GM18519 (cell line): ENCODE data around the gene QRICH2.
"Not testable (repeated sequence)": the region's sequence is repeated elsewhere in the genome, so short reads cannot be mapped to it uniquely, and the experiment has no call there.

ENCODE experiments used
- ATAC-seq: cut with Tn5 transposase; IDR thresholded peaks from one replicate; pipeline ENCODE4 v1.9.1; 2021; ENCODE audit warnings: mild to moderate bottlenecking, moderate library complexity; ENCODE audit not compliant: unreplicated experiment, low FRiP score

Gene QRICH2

GRCh38 chr17:76329664-76330063 is 21.6 kb upstream of the QRICH2 start:
- ATAC-seq = no peak

GRCh38 chr17:76327696-76328095 is 19.6 kb upstream of the QRICH2 start:
- no peak for ATAC-seq

DNA sequence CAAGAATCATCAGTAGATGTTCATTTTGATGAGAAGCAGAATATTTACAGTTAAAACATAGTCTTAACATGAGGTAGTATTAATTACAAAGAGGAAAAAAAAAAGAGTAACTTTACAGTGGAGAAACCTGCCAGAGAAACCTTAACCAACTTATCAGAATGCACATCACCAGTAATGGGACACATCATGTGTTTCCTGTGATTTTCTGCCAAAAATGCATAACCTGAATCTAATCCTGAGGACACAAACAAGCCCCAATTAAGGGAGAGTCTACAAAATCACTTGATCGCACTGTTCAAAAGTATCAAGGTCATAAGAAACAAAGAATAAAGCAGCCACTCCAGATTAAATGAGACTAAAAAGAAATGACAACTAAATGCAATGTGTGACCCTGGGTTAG is 18.2 kb upstream of the QRICH2 start:
- ATAC-seq = no peak

DNA sequence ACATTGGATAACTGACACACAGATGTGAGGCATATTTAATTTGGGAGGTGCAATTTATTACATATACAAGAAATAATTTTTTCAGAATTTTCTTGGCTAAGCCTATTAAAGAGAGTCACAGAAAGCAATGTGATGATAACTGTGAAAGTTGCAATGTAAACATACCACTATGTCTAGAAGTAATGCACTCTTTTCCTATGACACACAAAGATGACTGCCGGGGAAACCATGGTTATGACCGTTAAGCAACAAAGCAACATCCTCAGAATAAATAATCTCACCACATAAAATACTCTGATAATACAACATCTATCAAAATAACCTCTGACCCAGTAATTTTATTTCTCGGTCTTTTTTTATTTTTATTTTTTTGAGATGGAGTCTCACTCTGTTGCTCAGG is 10.5 kb upstream of the QRICH2 start:
- ATAC-seq = no peak

DNA sequence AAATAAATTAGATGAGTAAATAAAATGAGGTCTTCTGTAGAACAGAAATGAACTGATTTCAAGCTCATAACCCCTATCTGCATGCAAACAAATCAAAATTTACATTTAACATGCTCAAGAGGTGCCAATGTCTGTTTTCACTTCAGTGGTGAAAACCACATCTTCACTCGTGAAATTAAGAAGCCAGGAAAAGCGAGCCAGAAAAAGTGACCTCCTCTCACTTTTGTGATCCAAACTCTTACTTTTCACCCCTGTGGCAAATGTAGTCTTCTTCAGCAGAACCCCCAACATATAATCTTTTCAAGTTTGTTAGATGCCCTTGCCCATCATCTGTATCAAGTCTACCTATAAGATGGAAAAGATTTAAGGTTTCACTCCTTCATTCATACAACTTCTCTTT is 9.5 kb upstream of the QRICH2 start:
- ATAC-seq = no peak

DNA sequence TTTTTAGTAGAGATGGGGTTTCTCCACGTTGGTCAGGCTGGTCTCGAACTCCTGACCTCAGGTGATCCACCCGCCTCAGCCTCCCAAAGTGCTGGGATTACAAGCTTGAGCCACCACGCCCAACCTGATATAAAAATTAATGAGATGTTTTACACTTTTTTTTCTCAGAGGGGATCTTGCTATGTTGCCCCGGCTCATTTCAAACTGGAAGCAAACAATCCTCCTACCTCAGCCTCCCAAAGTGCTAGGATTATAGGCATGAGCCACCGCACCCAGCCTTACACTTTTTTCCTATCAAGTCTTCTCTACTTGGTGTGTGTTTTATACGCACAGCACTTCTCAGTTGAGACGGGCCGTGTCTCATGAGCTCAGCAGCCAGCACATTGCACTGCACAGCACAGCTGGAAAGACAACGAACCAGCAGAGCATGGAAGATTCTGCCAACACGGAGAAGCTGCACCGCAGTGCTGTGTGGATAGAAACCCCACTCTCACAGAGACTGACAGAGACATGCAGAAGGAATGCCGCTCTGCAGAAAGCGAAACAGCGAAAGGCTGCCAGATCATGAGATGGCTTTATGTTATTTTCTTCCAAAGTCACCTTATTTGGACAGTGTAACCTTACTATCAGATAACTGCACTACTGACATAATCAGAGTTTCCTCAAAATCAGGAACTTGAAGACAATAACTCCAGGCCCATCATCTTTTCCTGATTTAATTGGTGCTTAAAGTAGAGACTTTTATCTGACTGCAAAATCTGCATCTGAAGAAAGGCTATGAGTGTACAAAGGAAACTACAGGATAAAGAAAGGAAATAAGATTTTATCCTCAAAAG is 6.5 kb upstream of the QRICH2 start:
- ATAC-seq = no peak

DNA sequence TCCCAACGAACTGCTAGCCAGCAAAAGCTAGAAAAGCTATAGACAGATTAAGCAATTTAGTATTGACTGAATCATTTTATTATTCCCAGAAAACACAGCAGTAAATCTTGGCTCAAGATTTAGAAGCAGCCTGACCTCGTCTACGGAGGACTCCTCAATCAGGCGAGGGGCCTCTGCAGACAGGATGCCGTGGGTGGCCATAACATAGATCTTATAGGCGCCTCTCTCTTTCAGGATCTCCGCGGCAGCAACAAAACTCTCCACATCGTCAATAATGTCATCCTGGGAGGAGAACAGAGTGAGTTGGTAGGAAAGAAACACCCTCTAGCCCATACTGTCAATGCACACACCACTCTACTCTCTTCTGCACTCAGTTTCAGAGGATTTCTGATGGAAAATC is 4.7 kb upstream of the QRICH2 start:
- no peak for ATAC-seq

DNA sequence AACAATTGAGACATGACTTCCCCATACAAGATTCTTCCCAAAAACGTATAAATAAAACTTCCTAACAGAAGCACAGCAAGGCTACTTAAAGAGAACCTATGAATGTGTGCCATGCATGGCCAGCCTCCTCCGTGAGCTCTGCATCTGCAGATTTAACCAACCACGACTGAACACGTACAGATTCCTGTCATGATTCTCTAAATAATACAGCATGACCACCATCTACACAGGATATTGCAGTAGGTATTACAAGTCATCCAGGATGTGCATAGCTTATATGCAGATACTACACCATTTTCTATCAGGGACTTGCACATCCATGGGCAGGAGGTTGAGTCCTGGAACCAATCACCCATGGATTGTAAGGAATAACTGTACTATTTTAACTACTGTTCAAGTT is 1.4 kb upstream of the QRICH2 start:
- no peak for ATAC-seq

- no peak for ATAC-seq
Measured at GRCh38 chr17:76307299-76307965, 644 bp downstream of the QRICH2 start.

DNA sequence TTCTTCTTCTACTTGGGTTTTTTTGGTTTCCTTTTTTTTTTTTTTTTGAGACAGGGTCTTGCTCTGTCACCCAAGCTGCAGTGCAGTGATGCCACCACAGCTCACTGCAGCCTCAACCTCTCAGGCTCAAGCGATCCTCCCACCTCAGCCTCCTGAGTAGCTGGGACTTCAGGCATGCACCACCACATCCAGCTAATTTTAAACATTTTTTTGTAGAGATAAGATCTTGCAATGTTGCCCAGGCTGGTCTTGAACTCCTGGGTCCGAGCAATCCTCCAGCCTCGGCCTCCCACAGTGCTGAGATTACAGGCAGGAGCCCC is 3.0 kb downstream of the QRICH2 start:
- ATAC-seq = not testable (repeated sequence)

GRCh38 chr17:76304226-76305134 is 3.6 kb downstream of the QRICH2 start:
- ATAC-seq = no peak

DNA sequence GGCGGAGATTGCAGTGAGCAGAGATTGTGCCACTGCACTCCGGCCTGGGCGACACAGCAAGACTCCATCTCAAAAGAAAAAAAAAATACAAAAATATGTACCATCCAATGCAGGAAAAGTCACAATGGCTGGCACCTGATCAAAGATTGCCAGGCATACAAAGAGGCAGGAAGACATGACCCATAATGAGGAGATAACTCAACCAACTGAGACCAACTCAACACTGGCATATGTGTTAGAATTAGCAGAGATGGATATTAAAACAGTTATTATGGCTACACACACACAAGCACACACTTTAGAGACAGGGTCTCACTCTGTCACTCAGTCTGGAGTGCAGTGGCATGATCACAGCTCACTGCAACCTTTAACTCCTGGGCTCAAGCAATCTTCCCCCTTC is 10.6 kb downstream of the QRICH2 start:
- ATAC-seq = no peak

GRCh38 chr17:76296889-76297288 is 11.2 kb downstream of the QRICH2 start:
- no peak for ATAC-seq

DNA sequence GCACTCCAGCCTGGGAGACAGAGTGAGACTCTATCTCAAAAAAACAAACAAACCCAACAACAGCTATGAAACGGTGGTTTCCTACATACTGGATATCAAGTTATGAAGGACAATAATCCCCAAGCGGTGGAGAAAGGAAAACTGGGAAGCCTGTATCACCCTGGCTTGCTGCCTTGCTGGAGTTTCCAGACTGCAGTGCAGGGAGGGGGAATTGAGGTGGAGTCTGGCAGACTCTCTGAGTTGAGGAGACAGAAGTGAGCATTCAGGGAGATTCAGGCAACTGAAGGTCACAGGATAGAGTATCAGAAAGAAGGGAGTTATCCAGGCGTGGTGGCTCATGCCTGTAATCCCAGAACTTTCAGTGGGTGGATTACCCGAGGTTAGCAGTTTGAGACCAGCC is 11.9 kb downstream of the QRICH2 start:
- ATAC-seq = no peak

GRCh38 chr17:76293106-76293505 is 15.0 kb downstream of the QRICH2 start:
- no peak for ATAC-seq

GRCh38 chr17:76292567-76292966 is 15.5 kb downstream of the QRICH2 start:
- no peak for ATAC-seq

DNA sequence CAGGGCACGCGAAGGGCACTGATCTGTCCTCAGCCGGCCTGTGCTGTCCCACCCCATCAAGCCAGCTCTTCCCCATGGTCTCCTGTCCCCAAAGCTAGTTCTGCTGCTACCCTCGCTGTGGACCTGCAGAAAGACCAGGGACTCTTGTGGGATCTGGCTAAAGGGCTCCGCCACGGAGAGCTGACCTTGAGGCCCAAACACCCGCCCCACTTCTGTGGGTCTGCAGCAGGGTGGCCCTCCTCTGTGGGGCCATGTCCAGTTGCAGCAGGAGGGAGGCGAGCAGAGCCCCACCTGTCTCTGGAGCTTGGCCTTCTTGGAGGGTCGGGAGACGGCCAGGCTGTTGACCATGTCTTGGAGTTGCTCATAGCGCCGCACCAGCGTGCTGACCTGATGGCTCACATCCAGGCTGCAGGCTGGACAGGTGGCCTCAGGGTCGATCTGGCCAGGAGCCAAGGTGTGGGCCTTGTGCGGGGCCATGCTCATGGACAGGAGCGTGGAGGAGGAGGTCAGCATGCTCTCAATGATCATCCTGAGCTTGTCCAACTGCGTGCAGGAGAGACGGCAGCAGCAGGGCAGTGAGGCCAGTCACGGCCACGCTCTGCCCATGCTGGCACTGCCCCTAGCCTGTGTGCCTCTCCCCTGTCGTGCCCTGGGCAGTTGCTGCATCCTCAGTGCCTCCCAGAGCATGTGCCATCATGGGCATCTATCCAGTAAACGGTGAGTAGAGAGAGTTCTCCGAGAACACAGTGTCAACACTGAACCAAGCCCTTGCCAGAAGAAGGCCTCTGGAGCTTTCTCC is 26.3 kb downstream of the QRICH2 start:
- ATAC-seq = no peak

GRCh38 chr17:76280650-76281049 is 27.4 kb downstream of the QRICH2 start:
- no peak for ATAC-seq

DNA sequence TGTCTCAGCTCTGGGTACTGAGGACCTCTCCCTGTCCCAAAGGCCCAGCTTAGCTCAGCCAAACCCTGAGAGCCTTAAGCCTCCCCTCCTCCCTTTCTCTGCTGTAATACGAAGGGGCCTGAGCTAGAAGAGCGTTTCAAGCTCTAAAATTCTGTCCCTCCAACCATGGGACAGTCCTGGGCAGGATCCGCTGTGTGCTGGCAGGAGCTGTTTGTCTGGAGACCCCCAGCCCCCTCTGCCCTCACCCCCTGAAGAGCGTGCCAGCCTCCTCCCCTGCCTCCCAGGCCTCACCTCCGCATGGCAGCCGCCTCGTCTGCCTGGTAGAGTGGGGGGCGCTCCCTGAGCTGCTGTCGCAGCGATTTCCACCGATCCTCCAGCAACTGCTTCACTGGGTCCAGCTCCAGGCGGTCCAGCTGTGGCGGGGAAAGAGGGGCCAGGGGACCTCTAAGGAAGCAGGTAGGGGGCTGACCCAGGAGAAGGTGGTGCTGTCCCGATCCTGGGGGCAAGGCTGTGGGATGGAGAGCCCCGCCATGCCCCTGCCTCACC is 28.3 kb downstream of the QRICH2 start:
- ATAC-seq = no peak
